Mucosa of stomach (tissue), 1 donor: ENCODE measurements around the gene ZNF615.
"Not testable (repeated sequence)": the region's sequence is repeated elsewhere in the genome, so short reads cannot be mapped to it uniquely, and the experiment has no call there.

Experiments used
- H3K27me3 ChIP-seq: one replicate; pipeline ENCODE4 v1.7.0; 2013; ENCODE audit warnings: mild to moderate bottlenecking, low read length; ENCODE audit not compliant: control insufficient read depth, insufficient read depth
- H3K36me3 ChIP-seq: one replicate; pipeline ENCODE4 v1.7.0; 2013; ENCODE audit warnings: low read length; ENCODE audit not compliant: control insufficient read depth, insufficient read depth
- H3K4me1 ChIP-seq: one replicate; pipeline ENCODE4 v1.7.0; 2013; ENCODE audit warnings: mild to moderate bottlenecking, low read length; ENCODE audit not compliant: control insufficient read depth, insufficient read depth
- H3K4me3 ChIP-seq: one replicate; pipeline ENCODE4 v1.7.0; 2013; ENCODE audit warnings: low read length
- H3K9ac ChIP-seq: one replicate; pipeline ENCODE4 v1.7.0; 2013; ENCODE audit warnings: mild to moderate bottlenecking, low read length, moderate library complexity
- H3K9me3 ChIP-seq: one replicate; pipeline ENCODE4 v1.7.0; 2013; ENCODE audit warnings: mild to moderate bottlenecking, low read length, moderate library complexity; ENCODE audit not compliant: control insufficient read depth
- donor health status: Pancreatic carcinoma.

The ZNF615 gene

GRCh38 chr19:52020506-52020905 lies 12.5 kb upstream of the ZNF615 start:
- Histone ChIP-seq H3K27me3 (no peaks in the 10 kb centered on the region), H3K9ac (no peak overlapping the region), H3K4me3 (no peak overlapping the region), H3K36me3 (peaks cover 8% of the 10 kb centered on the region), H3K9me3 (peaks cover 41% of the 10 kb centered on the region), H3K4me1 (no peaks in the 10 kb centered on the region)

GRCh38 chr19:52010674-52011073 lies 2.7 kb upstream of the ZNF615 start:
- Histone ChIP-seq H3K27me3 (no peaks in the 10 kb centered on the region), H3K36me3 (no peaks in the 10 kb centered on the region), H3K4me1 (no peaks in the 10 kb centered on the region), H3K9me3 (no peaks in the 10 kb centered on the region), H3K9ac (no peak overlapping the region), H3K4me3 (no peak overlapping the region)

GRCh38 chr19:52007451-52007805 lies 583 bp downstream of the ZNF615 start:
- Histone ChIP-seq H3K4me1 (no peaks in the 10 kb centered on the region), H3K4me3 (peak overlapping the region; percentile 80), H3K9ac (peak overlapping the region; percentile 77), H3K36me3 (no peaks in the 10 kb centered on the region), H3K9me3 (no peaks in the 10 kb centered on the region), H3K27me3 (no peaks in the 10 kb centered on the region)

GRCh38 chr19:51994048-51994644 lies 13.9 kb downstream of the ZNF615 start:
- H3K4me1 ChIP-seq: no peaks in the 10 kb centered on the region
- H3K9ac ChIP-seq: no peak overlapping the region
- H3K27me3 ChIP-seq: no peaks in the 10 kb centered on the region
- no peak overlapping the region for H3K4me3 ChIP-seq
- peaks cover 16% of the 10 kb centered on the region for H3K36me3 ChIP-seq
- H3K9me3 ChIP-seq: peaks cover 38% of the 10 kb centered on the region

GRCh38 chr19:51993422-51993821 lies 14.6 kb downstream of the ZNF615 start:
- H3K4me3 ChIP-seq: peak overlapping the region; percentile 22
- no peaks in the 10 kb centered on the region for H3K27me3 ChIP-seq
- H3K4me1 ChIP-seq: no peaks in the 10 kb centered on the region
- H3K9me3 ChIP-seq: peaks cover 41% of the 10 kb centered on the region
- H3K36me3 ChIP-seq: peaks cover 16% of the 10 kb centered on the region
- H3K9ac ChIP-seq: no peak overlapping the region

- peaks cover 12% of the 10 kb centered on the region for H3K9me3 ChIP-seq
- H3K9ac ChIP-seq: peak within 1 kb of the TSS; percentile 96
- H3K4me1 ChIP-seq: no peaks in the 10 kb centered on the region
- H3K27me3 ChIP-seq: no peaks in the 10 kb centered on the region
- peak within 1 kb of the TSS; percentile 97 for H3K4me3 ChIP-seq
- H3K36me3 ChIP-seq: no peaks in the 10 kb centered on the region
Observed at GRCh38 chr19:51986309-51987291, 21.4 kb downstream of the ZNF615 start, which contains the start of gene ZNF350. ZNF350 (minus strand) TSS chr19:51986840; CDS start chr19:51974360, 12,480 bp downstream.

- Histone ChIP-seq H3K27me3 (no peaks in the 10 kb centered on the region), H3K9me3 (peaks cover 10% of the 10 kb centered on the region), H3K36me3 (no peaks in the 10 kb centered on the region), H3K9ac (no peak overlapping the region), H3K4me3 (no peak overlapping the region), H3K4me1 (no peaks in the 10 kb centered on the region)
Observed at GRCh38 chr19:51983361-51983760, 24.6 kb downstream of the ZNF615 start.

- not testable (repeated sequence) for H3K4me3 ChIP-seq, H3K27me3 ChIP-seq, H3K9me3 ChIP-seq, H3K4me1 ChIP-seq, H3K9ac ChIP-seq, H3K36me3 ChIP-seq
Observed at GRCh38 chr19:51980926-51981325, 27.1 kb downstream of the ZNF615 start.

- Histone ChIP-seq H3K27me3 (no peaks in the 10 kb centered on the region), H3K9ac (no peak overlapping the region), H3K36me3 (no peaks in the 10 kb centered on the region), H3K9me3 (peaks cover 6% of the 10 kb centered on the region), H3K4me1 (no peaks in the 10 kb centered on the region), H3K4me3 (no peak overlapping the region)
Observed at GRCh38 chr19:51980116-51980736, 27.8 kb downstream of the ZNF615 start.

- H3K4me3 ChIP-seq: no peak overlapping the region
- no peaks in the 10 kb centered on the region for H3K4me1 ChIP-seq
- no peak overlapping the region for H3K9ac ChIP-seq
- H3K36me3 ChIP-seq: peaks cover 7% of the 10 kb centered on the region
- H3K27me3 ChIP-seq: no peaks in the 10 kb centered on the region
- peaks cover 13% of the 10 kb centered on the region for H3K9me3 ChIP-seq
Observed at GRCh38 chr19:51978882-51979281, 29.1 kb downstream of the ZNF615 start.

GRCh38 chr19:51977346-51977745 lies 30.7 kb downstream of the ZNF615 start:
- Histone ChIP-seq H3K27me3 (no peaks in the 10 kb centered on the region), H3K9ac (no peak overlapping the region), H3K4me3 (no peak overlapping the region), H3K9me3 (peaks cover 23% of the 10 kb centered on the region), H3K36me3 (peaks cover 13% of the 10 kb centered on the region), H3K4me1 (no peaks in the 10 kb centered on the region)

GRCh38 chr19:51976852-51977251 lies 31.2 kb downstream of the ZNF615 start:
- Histone ChIP-seq H3K9me3 (peaks cover 28% of the 10 kb centered on the region), H3K27me3 (no peaks in the 10 kb centered on the region), H3K4me3 (no peak overlapping the region), H3K9ac (no peak overlapping the region), H3K36me3 (peaks cover 13% of the 10 kb centered on the region), H3K4me1 (no peaks in the 10 kb centered on the region)
